ENCODE results near the gene TTC39C.
"Not testable (repeated sequence)": the region's sequence is repeated elsewhere in the genome, so short reads cannot be mapped to it uniquely, and the experiment has no call there.

- TF ChIP-seq CTCF (conservative IDR thresholded peaks at IDR 0.05; ENCODE audit: low read depth, low read length); EZH2 (IDR thresholded peaks at IDR 0.05; ENCODE audit: borderline replicate concordance, low read depth, low read length, poor library complexity, severe bottlenecking): not testable (repeated sequence)
These were observed 14.4 kb downstream of the TTC39C start for GRCh38 chr18:24028946-24029345.
